SK-N-SH treated with all-trans-retinoic acid at 6 μM for 48 hours (cell line): ENCODE results near the gene GPR37L1.

Experiments used
- ATAC-seq: fragments of 200-7000 bp; cut with Tn5 transposase; 3 replicates; pipeline ENCODE4 v1.9.1; 2020; ENCODE audit warnings: mild to moderate bottlenecking, moderate library complexity
- BACH2 ChIP-seq: fragments of 250-450 bp; sonication (Bioruptor Pico); IDR thresholded peaks from 2 replicates; pipeline ENCODE4 v1.9.0; 2021; ENCODE audit warnings: mild to moderate bottlenecking, borderline replicate concordance
- CSDC2 ChIP-seq: fragments of 250-450 bp; sonication (Bioruptor Pico); IDR thresholded peaks from 2 replicates; pipeline ENCODE4 v1.5.0; 2020; ENCODE audit warnings: mild to moderate bottlenecking, moderate library complexity
- ESRRG ChIP-seq: fragments of 250-450 bp; sonication (Bioruptor Pico); IDR thresholded peaks from 2 replicates; pipeline ENCODE4 v1.6.1; 2021; ENCODE audit warnings: mild to moderate bottlenecking
- GLIS3 ChIP-seq: fragments of 250-450 bp; sonication (Bioruptor Pico); IDR thresholded peaks from 2 replicates; pipeline ENCODE4 v1.5.0; 2020; ENCODE audit warnings: mild to moderate bottlenecking, moderate library complexity
- OSR1 ChIP-seq: fragments of 250-450 bp; sonication (Bioruptor Pico); IDR thresholded peaks from 2 replicates; pipeline ENCODE4 v1.8.0; 2022; ENCODE audit warnings: moderate library complexity, mild to moderate bottlenecking, inconsistent platforms
- PPARA ChIP-seq: fragments of 250-450 bp; sonication (Bioruptor Pico); IDR thresholded peaks from 2 replicates; pipeline ENCODE4 v1.5.0; 2020; ENCODE audit warnings: mild to moderate bottlenecking, borderline replicate concordance
- RARB ChIP-seq: fragments of 250-450 bp; sonication (Bioruptor Pico); IDR thresholded peaks from 2 replicates; pipeline ENCODE4 v1.8.0; 2021; ENCODE audit warnings: mild to moderate bottlenecking, moderate library complexity
- SNAI2 ChIP-seq: fragments of 250-450 bp; sonication (Bioruptor Pico); IDR thresholded peaks from 2 replicates; pipeline ENCODE4 v1.5.0; 2020; ENCODE audit warnings: mild to moderate bottlenecking, moderate library complexity
- TCF4 ChIP-seq: fragments of 250-450 bp; sonication (Bioruptor Pico); IDR thresholded peaks from 2 replicates; pipeline ENCODE4 v1.8.0; 2021; ENCODE audit warnings: mild to moderate bottlenecking, moderate library complexity, borderline replicate concordance
- TOX ChIP-seq: fragments of 250-450 bp; sonication (Bioruptor Pico); IDR thresholded peaks from 2 replicates; pipeline ENCODE4 v1.8.0; 2021; ENCODE audit warnings: mild to moderate bottlenecking, moderate library complexity, borderline replicate concordance
- ZFP3 ChIP-seq: fragments of 250-450 bp; sonication (Bioruptor Pico); IDR thresholded peaks from 2 replicates; pipeline ENCODE4 v1.5.0; 2020; ENCODE audit warnings: mild to moderate bottlenecking, moderate library complexity
- ZFP30 ChIP-seq: fragments of 450-650 bp; formaldehyde crosslinking; IDR thresholded peaks from 2 replicates; pipeline ENCODE4 v1.5.0; 2022; ENCODE audit warnings: mild to moderate bottlenecking, moderate library complexity
- ZNF70 ChIP-seq: fragments of 450-650 bp; formaldehyde crosslinking; IDR thresholded peaks from 2 replicates; pipeline ENCODE4 v1.5.0; 2020; ENCODE audit warnings: mild to moderate bottlenecking, moderate library complexity
- ZNF8 ChIP-seq: fragments of 450-650 bp; formaldehyde crosslinking; IDR thresholded peaks from 2 replicates; pipeline ENCODE4 v1.5.0; 2020; ENCODE audit warnings: mild to moderate bottlenecking, moderate library complexity
- TF ChIP-seq, protein P1 (sequence below): fragments of 250-450 bp; sonication (Bioruptor Pico); IDR thresholded peaks from 2 replicates; pipeline ENCODE4 v1.8.0; 2020; ENCODE audit warnings: mild to moderate bottlenecking, moderate library complexity, borderline replicate concordance
- TF ChIP-seq, protein P2 (sequence below): fragments of 250-450 bp; sonication (Bioruptor Pico); IDR thresholded peaks from 2 replicates; pipeline ENCODE4 v1.5.0; 2020; ENCODE audit warnings: mild to moderate bottlenecking, moderate library complexity
- TF ChIP-seq, protein P3 (sequence below): fragments of 250-450 bp; sonication (Bioruptor Pico); IDR thresholded peaks from 2 replicates; pipeline ENCODE4 v1.8.0; 2021; ENCODE audit warnings: low read depth, mild to moderate bottlenecking, moderate library complexity, borderline replicate concordance
- TF ChIP-seq, protein P4 (sequence below): fragments of 250-450 bp; sonication (Bioruptor Pico); IDR thresholded peaks from 2 replicates; pipeline ENCODE4 v1.5.1; 2020; ENCODE audit warnings: low read depth, mild to moderate bottlenecking, moderate library complexity

GPR37L1 gene

DNA sequence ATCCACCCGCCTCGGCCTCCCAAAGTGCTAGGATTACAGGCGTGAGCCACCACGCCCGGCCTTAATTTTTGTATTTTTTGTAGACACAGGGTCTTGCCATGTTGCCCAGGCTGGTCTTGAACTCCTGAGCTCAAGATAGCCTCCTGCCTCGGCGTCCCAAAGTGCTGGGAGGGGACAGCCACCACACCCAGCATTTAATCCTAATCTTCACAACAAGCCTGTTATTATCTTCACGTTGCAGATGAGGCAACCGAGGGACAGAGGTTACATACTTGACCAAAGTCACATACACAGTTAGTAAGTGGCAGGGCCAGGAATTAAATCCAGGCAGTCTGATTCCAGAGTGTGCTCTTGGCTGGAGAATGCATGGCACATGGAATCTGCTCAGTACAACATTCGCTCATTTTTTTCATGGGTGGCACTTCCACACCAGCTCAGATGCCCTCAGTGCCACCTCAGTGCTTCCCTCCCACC lies 4.8 kb upstream of the GPR37L1 start:
- TF ChIP-seq ZFP3 (CRISPR knock-in tag) = no peak
- TF ChIP-seq TCF4 (CRISPR knock-in tag) = no peak
- TF ChIP-seq, protein P1, sequence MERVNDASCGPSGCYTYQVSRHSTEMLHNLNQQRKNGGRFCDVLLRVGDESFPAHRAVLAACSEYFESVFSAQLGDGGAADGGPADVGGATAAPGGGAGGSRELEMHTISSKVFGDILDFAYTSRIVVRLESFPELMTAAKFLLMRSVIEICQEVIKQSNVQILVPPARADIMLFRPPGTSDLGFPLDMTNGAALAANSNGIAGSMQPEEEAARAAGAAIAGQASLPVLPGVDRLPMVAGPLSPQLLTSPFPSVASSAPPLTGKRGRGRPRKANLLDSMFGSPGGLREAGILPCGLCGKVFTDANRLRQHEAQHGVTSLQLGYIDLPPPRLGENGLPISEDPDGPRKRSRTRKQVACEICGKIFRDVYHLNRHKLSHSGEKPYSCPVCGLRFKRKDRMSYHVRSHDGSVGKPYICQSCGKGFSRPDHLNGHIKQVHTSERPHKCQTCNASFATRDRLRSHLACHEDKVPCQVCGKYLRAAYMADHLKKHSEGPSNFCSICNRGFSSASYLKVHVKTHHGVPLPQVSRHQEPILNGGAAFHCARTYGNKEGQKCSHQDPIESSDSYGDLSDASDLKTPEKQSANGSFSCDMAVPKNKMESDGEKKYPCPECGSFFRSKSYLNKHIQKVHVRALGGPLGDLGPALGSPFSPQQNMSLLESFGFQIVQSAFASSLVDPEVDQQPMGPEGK = no peak
- no peak for TF ChIP-seq ESRRG (CRISPR knock-in tag)
- no peak for TF ChIP-seq BACH2 (CRISPR knock-in tag)
- no peak for TF ChIP-seq TOX (CRISPR knock-in tag)
- no peak for TF ChIP-seq SNAI2 (CRISPR knock-in tag)
- TF ChIP-seq CSDC2 = no peak
- TF ChIP-seq, protein P2, sequence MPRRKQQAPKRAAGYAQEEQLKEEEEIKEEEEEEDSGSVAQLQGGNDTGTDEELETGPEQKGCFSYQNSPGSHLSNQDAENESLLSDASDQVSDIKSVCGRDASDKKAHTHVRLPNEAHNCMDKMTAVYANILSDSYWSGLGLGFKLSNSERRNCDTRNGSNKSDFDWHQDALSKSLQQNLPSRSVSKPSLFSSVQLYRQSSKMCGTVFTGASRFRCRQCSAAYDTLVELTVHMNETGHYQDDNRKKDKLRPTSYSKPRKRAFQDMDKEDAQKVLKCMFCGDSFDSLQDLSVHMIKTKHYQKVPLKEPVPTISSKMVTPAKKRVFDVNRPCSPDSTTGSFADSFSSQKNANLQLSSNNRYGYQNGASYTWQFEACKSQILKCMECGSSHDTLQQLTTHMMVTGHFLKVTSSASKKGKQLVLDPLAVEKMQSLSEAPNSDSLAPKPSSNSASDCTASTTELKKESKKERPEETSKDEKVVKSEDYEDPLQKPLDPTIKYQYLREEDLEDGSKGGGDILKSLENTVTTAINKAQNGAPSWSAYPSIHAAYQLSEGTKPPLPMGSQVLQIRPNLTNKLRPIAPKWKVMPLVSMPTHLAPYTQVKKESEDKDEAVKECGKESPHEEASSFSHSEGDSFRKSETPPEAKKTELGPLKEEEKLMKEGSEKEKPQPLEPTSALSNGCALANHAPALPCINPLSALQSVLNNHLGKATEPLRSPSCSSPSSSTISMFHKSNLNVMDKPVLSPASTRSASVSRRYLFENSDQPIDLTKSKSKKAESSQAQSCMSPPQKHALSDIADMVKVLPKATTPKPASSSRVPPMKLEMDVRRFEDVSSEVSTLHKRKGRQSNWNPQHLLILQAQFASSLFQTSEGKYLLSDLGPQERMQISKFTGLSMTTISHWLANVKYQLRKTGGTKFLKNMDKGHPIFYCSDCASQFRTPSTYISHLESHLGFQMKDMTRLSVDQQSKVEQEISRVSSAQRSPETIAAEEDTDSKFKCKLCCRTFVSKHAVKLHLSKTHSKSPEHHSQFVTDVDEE (CRISPR knock-in tag) = no peak
- TF ChIP-seq ZNF8 (CRISPR knock-in tag) = no peak
- ATAC-seq = no peak

DNA sequence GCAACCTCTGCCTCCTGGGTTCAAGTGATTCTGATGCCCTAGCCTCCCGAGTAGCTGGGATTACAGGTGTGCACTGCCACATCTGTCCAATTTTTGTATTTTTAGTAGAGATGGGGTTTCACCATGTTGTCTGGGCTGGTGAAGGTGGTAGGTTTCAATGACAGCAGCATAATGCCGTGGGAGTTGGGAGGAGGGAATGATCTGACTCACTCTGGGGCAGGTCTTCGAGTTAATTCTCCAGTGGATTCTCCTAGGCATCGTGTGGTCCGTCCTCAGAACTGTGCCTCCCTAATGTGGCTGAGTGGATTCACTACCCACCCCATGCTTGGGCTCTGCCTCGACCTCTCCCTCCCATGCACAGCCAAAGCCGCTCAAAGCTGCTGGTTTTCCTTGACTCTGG lies 1.7 kb upstream of the GPR37L1 start:
- ATAC-seq = no peak
- TF ChIP-seq, protein P1 = no peak
- TF ChIP-seq ESRRG (CRISPR knock-in tag) (no peak), PPARA (CRISPR knock-in tag) (no peak), ZFP3 (CRISPR knock-in tag) (no peak)
- TF ChIP-seq, protein P2 (CRISPR knock-in tag) = no peak

DNA sequence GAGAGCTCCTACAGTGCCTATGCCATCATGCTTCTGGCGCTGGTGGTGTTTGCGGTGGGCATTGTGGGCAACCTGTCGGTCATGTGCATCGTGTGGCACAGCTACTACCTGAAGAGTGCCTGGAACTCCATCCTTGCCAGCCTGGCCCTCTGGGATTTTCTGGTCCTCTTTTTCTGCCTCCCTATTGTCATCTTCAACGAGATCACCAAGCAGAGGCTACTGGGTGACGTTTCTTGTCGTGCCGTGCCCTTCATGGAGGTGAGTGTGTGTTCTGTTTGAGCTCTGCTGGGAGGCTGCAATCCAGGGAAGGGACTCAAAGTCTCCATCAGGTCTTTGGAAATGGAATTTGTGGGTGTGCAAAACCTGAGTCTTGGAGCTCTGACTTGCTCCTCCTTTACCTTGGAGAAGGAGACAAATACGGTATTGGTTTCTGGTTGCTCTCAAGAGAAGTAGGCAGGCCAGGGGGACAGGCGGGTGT lies 658 bp downstream of the GPR37L1 start:
- no peak for ATAC-seq
- TF ChIP-seq, protein P3, sequence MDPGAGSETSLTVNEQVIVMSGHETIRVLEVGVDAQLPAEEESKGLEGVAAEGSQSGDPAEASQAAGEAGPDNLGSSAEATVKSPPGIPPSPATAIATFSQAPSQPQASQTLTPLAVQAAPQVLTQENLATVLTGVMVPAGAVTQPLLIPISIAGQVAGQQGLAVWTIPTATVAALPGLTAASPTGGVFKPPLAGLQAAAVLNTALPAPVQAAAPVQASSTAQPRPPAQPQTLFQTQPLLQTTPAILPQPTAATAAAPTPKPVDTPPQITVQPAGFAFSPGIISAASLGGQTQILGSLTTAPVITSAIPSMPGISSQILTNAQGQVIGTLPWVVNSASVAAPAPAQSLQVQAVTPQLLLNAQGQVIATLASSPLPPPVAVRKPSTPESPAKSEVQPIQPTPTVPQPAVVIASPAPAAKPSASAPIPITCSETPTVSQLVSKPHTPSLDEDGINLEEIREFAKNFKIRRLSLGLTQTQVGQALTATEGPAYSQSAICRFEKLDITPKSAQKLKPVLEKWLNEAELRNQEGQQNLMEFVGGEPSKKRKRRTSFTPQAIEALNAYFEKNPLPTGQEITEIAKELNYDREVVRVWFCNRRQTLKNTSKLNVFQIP (CRISPR knock-in tag) = no peak
- no peak for TF ChIP-seq TOX (CRISPR knock-in tag)
- TF ChIP-seq GLIS3 (CRISPR knock-in tag) = no peak
- TF ChIP-seq BACH2 (CRISPR knock-in tag) = no peak
- no peak for TF ChIP-seq ZFP30 (CRISPR knock-in tag)
- no peak for TF ChIP-seq TCF4 (CRISPR knock-in tag)
- TF ChIP-seq RARB (CRISPR knock-in tag) = no peak
- TF ChIP-seq, protein P4, sequence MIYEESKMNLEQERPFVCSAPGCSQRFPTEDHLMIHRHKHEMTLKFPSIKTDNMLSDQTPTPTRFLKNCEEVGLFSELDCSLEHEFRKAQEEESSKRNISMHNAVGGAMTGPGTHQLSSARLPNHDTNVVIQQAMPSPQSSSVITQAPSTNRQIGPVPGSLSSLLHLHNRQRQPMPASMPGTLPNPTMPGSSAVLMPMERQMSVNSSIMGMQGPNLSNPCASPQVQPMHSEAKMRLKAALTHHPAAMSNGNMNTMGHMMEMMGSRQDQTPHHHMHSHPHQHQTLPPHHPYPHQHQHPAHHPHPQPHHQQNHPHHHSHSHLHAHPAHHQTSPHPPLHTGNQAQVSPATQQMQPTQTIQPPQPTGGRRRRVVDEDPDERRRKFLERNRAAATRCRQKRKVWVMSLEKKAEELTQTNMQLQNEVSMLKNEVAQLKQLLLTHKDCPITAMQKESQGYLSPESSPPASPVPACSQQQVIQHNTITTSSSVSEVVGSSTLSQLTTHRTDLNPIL (CRISPR knock-in tag) = no peak
- TF ChIP-seq, protein P1 = no peak
- no peak for TF ChIP-seq OSR1 (CRISPR knock-in tag)
- TF ChIP-seq, protein P2 (CRISPR knock-in tag) = no peak
- TF ChIP-seq ESRRG (CRISPR knock-in tag) = no peak
- TF ChIP-seq ZNF70 = no peak
- TF ChIP-seq ZNF8 (CRISPR knock-in tag) = no peak
- no peak for TF ChIP-seq ZFP3 (CRISPR knock-in tag)
